HG02981 (cell line): Measurements from ENCODE around the gene PRKAR1B.

Experiments
- ATAC-seq: cut with Tn5 transposase; IDR thresholded peaks from one replicate; pipeline ENCODE4 v1.9.1; 2021; ENCODE audit warnings: mild to moderate bottlenecking, moderate library complexity; ENCODE audit not compliant: unreplicated experiment

PRKAR1B gene

DNA sequence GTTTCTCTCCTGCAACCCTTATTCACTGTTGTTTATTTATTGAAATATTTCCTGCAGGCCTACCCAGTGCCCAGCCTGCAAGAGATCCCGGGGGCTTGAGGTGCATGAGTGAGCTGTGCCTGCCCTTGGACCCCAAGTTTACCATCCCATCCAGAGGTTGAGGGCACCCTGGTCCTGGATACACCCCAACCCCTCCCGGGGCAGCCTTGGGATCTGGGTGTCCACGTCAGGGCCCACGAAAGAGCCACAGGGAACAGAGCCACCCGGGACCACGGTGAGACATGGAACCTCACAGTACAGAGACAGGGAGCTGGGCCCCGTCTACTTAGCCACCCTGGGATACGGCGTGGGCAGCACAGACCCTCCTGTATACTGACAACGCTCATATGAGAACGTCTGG lies 178.7 kb downstream of the PRKAR1B start:
- no peak for ATAC-seq

DNA sequence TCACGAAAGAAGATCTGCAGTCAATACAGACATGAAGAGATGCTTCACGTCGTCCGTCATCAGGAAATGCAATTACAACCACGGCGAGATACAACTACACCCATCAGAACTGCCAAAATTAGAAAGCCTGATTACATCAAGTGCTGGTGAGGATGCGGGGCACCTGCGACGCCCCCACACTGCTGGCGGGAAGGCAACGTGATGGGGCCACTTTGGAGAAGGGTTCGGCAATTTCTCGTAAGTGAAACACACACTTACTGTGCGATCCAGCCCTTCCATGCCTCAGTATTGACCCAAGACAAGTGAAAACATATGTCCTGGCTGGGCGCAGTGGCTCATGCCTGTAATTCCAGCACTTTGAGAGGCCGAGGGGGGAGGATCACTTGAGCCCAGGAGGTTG lies 181.6 kb downstream of the PRKAR1B start:
- no peak for ATAC-seq

GRCh38 chr7:544338-545221 lies 182.5 kb downstream of the PRKAR1B start:
- ATAC-seq = no peak

DNA sequence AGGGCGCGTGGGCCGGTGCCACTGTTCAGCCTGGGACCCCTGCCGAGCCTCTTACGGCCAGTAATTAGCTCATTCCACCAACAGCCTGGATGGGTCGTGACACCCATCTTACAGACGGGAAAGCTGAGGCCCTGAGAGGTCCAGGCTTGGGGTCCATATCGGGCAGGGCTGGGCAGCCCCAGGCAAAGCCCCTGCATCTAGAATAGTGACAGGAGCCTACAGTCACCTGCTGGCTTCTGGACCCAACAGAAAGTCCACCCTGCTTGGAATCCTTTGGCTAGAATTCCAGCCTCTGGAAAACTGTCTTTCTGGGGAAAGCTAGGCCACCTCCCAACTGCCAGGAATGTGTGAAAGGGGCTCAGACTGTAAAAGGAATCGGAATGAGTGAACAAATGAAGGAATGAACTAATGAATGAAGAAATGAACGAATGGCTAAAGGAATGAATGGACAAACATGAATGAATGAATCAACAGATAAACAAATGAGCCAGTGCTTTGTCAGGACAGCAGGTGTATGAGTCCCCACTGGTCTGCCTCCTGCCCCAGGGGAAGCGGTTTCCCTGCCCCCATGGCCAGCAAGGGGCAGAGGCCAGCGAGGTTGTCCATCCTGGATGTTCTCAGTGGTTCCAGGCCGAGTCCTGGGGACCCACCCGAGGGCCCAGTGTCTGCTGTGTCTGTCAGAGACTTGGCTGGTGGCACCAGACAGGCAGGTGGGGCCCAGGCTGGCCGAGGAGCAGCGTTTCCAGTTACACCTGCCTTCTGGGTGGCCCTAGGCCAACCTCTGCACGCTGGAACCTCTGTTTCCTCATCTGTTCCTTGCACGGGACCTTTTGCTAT lies 183.4 kb downstream of the PRKAR1B start:
- no peak for ATAC-seq

DNA sequence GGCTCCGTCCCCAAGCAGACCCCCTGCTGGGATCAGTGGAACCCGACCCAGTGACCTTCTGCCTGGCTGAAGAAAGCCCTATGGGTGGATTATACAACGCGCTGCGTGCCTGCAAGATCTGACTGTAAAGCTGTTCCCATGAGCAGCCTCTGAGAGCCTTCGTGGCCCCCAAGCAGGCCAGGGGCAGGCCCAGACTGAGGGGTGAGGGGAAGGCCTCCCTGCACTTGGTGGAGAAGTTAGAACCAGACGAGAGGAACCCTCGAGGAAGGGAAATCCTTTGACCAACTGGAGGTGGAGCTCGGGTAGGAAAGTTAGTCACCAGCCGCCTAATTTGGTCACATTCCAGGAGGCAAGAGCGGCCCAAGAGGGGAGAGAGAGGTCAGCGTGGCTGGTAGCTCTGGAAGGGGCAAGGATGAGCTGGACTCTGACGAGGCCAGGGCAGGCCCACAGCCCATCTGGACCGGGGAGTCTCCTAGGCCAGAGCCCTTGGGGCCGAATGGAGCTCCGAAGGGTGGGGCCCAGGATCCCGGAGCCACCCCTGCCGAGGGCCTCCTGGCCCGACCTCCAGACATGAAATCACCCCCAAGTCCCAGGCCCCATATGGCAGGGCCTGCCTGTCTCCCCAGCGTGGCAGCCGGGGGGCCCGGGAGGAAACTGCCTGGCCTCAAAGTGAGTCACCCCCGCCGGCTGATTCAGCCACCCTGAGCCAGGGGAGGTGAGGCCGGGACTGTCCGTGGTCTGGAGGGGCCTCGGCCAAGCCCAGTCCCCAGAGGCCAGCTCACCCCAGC lies 184.2 kb downstream of the PRKAR1B start:
- no peak for ATAC-seq

- no peak for ATAC-seq
Measured at GRCh38 chr7:542131-542712, 184.9 kb downstream of the PRKAR1B start.

- ATAC-seq = no peak
Measured at GRCh38 chr7:541661-542060, 185.4 kb downstream of the PRKAR1B start.

DNA sequence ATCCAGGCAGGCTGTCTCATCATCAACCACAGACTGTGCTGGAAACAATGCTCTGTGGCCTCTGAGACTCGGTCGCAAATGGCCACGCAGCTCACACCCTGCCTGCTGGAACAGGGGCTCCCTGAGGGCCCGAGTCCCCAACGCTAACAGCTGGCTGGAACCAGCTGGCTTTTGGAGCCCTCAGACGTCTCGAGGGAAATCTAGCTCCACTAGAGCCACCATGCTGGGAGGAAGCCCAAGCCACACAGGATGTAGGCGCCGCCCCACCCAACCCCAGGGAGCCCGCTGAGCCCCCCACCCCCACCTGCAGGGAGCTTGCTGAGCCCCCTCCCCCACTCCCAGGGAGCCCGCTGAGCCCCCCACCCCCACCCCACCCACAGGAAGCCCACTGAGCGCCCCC lies 186.1 kb downstream of the PRKAR1B start:
- ATAC-seq = no peak

DNA sequence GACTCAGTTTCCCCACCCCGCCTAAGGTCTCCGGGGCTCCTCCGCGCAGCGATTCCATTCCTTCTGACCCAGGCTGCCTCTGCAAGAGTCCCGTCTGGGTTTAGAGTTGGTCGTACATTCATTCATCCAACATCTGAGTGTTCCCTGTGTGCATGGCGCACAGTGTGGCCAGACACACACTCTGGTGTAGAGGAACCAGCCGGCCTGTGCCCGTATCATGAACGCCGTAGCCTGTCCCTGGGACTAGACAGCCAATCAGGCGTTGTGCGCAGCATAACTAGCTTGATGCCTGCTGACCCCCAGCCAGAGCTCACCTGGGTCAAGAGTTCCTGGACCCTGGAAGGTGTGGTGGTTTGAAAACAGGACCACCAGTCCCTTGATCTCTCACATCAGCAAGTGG lies 186.5 kb downstream of the PRKAR1B start:
- ATAC-seq = no peak

GRCh38 chr7:539731-540411 lies 187.2 kb downstream of the PRKAR1B start:
- no peak for ATAC-seq

GRCh38 chr7:538764-539685 lies 188.1 kb downstream of the PRKAR1B start:
- no peak for ATAC-seq

- no peak for ATAC-seq
Measured at GRCh38 chr7:537911-538634, 189.0 kb downstream of the PRKAR1B start.

DNA sequence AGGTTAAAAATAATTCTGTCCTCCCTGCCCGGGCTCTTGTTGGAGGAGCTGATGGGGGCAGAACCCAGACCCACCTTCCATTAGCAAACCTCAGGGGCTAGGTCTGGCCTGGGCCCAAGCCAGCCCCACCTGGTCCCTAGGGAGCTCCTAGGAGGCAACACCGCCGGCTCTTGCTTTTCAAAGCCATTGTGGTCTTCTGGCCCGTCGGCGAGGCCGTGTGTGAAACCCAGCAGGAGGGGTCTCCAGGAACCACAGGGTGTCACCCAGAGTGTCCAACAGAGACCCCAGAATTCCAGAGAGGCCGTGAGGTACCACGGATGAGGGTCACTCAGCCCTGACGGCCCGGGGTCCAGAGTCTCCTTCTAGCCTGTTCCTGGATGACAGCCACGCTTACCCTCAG lies 190.8 kb downstream of the PRKAR1B start:
- ATAC-seq = no peak

DNA sequence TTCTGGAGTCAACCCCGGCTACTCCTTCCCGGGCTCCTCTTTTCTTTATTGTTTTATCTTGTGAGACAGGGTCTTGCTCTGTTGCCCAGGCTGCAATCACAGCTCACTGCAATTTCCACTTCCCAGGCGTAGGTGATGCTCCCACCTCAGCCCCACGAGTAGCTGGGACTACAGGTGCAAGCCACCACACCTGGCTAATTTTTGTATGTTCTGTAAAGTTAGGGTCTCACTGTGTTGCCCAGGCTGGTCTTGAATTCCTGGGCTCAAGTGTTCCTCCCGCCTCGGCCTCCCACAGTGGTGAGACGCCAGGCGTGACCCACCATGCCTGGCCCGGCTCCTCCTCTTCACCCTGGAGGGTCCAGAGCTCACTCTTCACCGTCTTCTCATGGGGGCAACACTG lies 192.1 kb downstream of the PRKAR1B start:
- no peak for ATAC-seq

DNA sequence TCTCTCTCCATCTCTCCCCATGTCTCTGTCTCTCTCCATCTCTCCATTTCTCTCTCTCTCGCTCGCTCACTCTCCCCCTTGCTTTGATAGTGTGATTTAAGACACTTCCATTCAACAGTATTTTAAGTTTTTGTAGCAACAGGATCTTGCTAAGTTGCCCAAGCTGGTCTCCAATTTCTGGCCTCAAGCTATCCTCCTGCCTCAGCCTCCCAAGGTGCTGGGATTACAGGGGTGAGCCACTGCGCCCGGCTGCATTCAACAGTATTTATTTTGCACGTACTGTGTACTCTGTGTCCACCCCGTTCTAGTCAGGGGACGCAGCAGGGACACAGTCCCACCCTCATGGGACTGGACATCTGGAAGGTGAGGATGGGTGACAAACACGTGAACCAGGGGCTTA lies 193.0 kb downstream of the PRKAR1B start:
- ATAC-seq = no peak

GRCh38 chr7:533266-533665 lies 193.8 kb downstream of the PRKAR1B start:
- no peak for ATAC-seq

DNA sequence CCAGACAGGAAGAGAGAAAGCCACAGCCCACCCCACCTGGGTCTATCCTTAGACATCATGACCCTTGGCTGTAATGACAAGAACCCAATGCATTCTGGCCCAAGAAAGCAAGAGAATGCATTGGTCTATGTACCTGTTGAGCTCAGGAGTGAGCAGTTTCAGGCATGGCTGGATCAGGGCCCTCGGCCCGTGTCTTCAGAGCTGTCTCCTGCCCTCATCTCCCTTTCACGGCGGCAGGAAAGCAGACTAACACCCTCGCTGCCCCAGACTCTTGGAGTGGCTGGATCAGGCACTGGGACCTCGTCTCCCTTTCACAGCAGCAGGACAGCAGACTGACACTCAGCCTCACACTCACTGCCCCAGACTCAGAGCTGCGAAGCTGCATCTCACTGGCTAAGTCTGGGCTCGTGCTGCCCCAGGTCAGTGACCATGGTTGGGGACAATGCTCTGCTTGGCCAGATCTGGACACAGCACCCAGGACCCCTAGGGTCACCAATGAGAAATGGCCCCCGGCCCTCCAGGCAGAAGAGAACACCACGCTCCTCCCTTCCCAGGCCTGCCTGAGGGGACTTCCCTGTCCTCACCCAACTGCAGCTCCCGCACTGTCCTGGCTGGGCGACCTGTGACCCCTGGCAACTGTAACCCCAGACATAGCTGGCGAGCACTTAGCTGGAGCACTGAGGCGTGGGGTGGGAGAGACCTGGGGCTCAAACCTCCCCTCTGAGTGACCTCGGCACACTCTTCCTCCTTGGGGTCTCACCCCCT lies 194.5 kb downstream of the PRKAR1B start:
- no peak for ATAC-seq

- no peak for ATAC-seq
Measured at GRCh38 chr7:531777-532176, 195.3 kb downstream of the PRKAR1B start.
